GM12892 (cell line): ENCODE measurements around the gene GPR37.

ENCODE experiments used
- POLR2AphosphoS5 ChIP-seq: IDR thresholded peaks from 2 replicates; pipeline ENCODE4 v1.6.1; 2011; ENCODE audit warnings: low read depth, low read length, control low read depth
- TAF1 ChIP-seq: IDR thresholded peaks from 2 replicates; pipeline ENCODE4 v1.6.1; 2011; ENCODE audit warnings: low read depth, mild to moderate bottlenecking, control low read depth, low read length, borderline replicate concordance

DNA sequence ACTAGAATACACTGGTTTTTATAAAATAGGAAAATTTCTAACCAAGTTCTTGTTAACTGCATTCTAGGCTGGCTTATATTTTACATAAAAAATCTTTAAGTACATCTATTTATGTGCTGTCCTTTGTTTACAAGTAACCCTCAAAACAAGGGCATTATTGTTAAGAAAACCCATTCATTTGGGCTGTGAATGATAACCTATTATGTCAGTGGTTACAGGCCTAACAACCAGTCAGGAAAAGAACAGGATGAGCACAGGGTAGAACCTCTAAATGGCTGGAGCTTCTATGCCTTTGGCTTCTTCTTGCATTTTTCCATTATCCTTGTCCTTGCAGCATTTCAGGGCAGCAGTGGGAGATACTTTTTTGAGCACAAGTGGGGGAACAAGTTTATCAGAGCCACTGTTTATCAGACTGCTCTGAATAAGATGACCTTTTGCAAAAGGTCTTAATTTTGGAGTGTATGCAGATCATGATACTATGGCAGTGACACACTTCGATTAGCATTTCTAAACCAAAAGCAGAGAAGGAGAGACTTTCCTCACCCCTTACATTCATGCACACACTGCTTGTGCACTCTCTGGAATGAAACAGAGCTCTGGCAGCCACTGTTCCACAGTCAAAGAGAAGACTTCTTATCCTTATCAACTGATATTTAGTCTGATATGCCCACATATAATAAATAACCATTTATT lies 10.9 kb downstream of the GPR37 start:
- TF ChIP-seq TAF1 = no peak
- no peak for TF ChIP-seq POLR2AphosphoS5
